Adrenal gland (tissue), 5 donors: ENCODE results near the gene SIK2.

Source experiments
- POLR2A ChIP-seq, 2 donors: fragments of 450-650 bp; IDR thresholded peaks; one replicate each; pipeline ENCODE4 v1.6.1; 2017; ENCODE audit warnings: antibody characterized with exemption in 2 of 2, mild to moderate bottlenecking in 2 of 2, moderate library complexity in 1 of 2
- TF ChIP-seq, protein P1 (sequence below), 6 experiments: fragments of 450-650 bp in 4 of 6; fragments of 200-600 bp in 2 of 6; sonication (generic) in 1 of 6; IDR thresholded peaks; 1 replicate in 5 of 6; 2 replicates in 1 of 6; pipeline versions ENCODE4 v1.5.1 to v1.8.0; 2016 to 2021; ENCODE audit warnings: antibody characterized with exemption in 6 of 6, mild to moderate bottlenecking in 2 of 6, moderate library complexity in 1 of 6
- donor health status: DM: no; HTN: no; CAD: no.

DNA sequence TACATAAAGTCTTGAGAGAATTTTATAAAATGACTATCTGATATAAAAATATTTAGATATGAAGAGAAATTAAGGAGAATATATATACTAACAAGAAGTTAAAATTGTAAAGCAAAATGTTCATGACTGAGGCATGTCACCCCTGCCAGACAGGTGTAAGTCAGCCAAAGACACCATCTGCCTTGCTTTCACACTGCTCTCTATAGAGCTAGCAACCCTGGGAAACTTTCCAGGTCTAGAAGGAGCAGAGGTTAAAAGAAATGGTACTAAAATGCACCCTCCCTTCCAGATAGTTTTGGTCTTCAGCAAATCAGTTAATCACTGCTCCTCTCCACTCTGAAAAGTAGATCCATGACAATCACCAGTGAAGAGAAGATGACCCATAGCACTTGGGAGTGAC, 147.4 kb downstream of the SIK2 start:
- TF ChIP-seq, protein P1, sequence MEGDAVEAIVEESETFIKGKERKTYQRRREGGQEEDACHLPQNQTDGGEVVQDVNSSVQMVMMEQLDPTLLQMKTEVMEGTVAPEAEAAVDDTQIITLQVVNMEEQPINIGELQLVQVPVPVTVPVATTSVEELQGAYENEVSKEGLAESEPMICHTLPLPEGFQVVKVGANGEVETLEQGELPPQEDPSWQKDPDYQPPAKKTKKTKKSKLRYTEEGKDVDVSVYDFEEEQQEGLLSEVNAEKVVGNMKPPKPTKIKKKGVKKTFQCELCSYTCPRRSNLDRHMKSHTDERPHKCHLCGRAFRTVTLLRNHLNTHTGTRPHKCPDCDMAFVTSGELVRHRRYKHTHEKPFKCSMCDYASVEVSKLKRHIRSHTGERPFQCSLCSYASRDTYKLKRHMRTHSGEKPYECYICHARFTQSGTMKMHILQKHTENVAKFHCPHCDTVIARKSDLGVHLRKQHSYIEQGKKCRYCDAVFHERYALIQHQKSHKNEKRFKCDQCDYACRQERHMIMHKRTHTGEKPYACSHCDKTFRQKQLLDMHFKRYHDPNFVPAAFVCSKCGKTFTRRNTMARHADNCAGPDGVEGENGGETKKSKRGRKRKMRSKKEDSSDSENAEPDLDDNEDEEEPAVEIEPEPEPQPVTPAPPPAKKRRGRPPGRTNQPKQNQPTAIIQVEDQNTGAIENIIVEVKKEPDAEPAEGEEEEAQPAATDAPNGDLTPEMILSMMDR (IDR thresholded peaks at IDR 0.05), result no peak
- no peak for TF ChIP-seq POLR2A (IDR thresholded peaks at IDR 0.05)
